Measurements from ENCODE around the gene KSR2. TPM values are rescaled to one million over a fixed set of nuclear protein-coding genes. Genes with fewer than 3 reads are reported as not detected.
"Not testable (repeated sequence)": the region's sequence is repeated elsewhere in the genome, so short reads cannot be mapped to it uniquely, and the experiment has no call there.

The KSR2 gene
- total RNA-seq, 2 donors from 2014 or later, result 0.07 to 0.08 TPM

- Histone ChIP-seq H3K27ac (no peak overlapping the region), H3K4me1 (no peaks in the 10 kb centered on the region), H3K36me3 (no peaks in the 10 kb centered on the region), H3K9me3 (peaks cover 0 to 11% of the 10 kb centered on the region in 2 donors), H3K4me3 (no peak overlapping the region), H3K27me3 (no peaks in the 10 kb centered on the region)
- TF ChIP-seq, protein P1, sequence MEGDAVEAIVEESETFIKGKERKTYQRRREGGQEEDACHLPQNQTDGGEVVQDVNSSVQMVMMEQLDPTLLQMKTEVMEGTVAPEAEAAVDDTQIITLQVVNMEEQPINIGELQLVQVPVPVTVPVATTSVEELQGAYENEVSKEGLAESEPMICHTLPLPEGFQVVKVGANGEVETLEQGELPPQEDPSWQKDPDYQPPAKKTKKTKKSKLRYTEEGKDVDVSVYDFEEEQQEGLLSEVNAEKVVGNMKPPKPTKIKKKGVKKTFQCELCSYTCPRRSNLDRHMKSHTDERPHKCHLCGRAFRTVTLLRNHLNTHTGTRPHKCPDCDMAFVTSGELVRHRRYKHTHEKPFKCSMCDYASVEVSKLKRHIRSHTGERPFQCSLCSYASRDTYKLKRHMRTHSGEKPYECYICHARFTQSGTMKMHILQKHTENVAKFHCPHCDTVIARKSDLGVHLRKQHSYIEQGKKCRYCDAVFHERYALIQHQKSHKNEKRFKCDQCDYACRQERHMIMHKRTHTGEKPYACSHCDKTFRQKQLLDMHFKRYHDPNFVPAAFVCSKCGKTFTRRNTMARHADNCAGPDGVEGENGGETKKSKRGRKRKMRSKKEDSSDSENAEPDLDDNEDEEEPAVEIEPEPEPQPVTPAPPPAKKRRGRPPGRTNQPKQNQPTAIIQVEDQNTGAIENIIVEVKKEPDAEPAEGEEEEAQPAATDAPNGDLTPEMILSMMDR (IDR thresholded peaks at IDR 0.05), result no peak
- no peak for DNase-seq (ENCODE audit: low spot score)
Observed at GRCh38 chr12:117900561-117900960, 68.2 kb downstream of the KSR2 start.

- TF ChIP-seq, protein P1 (IDR thresholded peaks at IDR 0.05), result no peak
- no peak overlapping the region for H3K27ac ChIP-seq
- H3K4me3 ChIP-seq, result no peak overlapping the region
- H3K36me3 ChIP-seq, result no peaks in the 10 kb centered on the region
- no peak for DNase-seq (ENCODE audit: low spot score)
- H3K27me3 ChIP-seq, result no peaks in the 10 kb centered on the region
- H3K4me1 ChIP-seq, result no peaks in the 10 kb centered on the region
- H3K9me3 ChIP-seq, result peaks cover 0 to 11% of the 10 kb centered on the region in 2 donors
Observed at GRCh38 chr12:117897372-117898161, 71.2 kb downstream of the KSR2 start.

DNA sequence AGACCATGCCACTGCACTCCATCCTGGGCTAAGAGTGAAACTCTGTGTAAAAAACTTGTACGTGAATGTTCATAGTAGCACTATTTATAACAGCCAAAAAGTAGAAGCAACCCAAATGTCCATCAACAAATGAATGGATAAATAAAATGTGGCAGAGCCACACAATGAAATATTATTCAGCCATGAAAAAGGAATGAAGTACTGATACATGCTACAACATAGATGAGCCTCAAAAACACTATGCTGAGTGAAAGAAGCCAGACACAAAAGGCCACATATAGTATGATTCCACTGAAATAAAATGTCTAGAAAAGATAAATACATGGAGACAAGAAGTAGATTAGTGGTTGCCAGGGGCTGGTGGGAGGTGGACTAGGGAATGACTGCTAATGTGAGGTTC lies 72.8 kb downstream of the KSR2 start:
- H3K4me3 ChIP-seq, result no peak overlapping the region
- no peak for DNase-seq (ENCODE audit: low spot score)
- no peak overlapping the region for H3K27ac ChIP-seq
- no peaks in the 10 kb centered on the region for H3K36me3 ChIP-seq
- no peaks in the 10 kb centered on the region for H3K27me3 ChIP-seq
- TF ChIP-seq, protein P1 (IDR thresholded peaks at IDR 0.05), result no peak
- H3K4me1 ChIP-seq, result no peaks in the 10 kb centered on the region
- H3K9me3 ChIP-seq, result peaks cover 0 to 11% of the 10 kb centered on the region in 2 donors

DNA sequence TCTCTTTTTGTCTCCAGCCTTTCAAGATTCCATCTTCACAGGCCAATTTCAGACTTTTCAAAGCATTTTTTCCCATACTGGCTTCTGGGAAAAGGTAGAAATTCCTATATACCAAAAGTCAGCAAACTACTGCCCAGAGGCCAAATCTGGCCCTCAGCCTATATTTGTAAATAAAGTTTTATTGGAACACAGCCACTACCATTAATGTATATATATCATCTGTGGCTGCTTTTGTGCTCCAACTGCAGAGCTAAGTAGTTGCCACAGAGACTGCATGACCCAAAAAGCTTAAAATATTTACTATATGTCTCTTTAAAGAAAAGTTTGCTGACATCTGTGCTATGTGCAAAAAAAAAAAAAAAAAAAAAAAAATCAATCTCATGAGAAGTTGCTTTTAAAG lies 76.3 kb downstream of the KSR2 start:
- TF ChIP-seq, protein P1 (IDR thresholded peaks at IDR 0.05), result no peak
- no peaks in the 10 kb centered on the region for H3K4me1 ChIP-seq
- DNase-seq (ENCODE audit: low spot score), result no peak
- no peaks in the 10 kb centered on the region for H3K9me3 ChIP-seq
- no peaks in the 10 kb centered on the region for H3K36me3 ChIP-seq
- H3K4me3 ChIP-seq, result no peak overlapping the region
- H3K27ac ChIP-seq, result no peak overlapping the region
- no peaks in the 10 kb centered on the region for H3K27me3 ChIP-seq

GRCh38 chr12:117891265-117891664 lies 77.5 kb downstream of the KSR2 start:
- not testable (repeated sequence) for H3K9me3 ChIP-seq; H3K4me3 ChIP-seq; H3K4me1 ChIP-seq; H3K27me3 ChIP-seq; DNase-seq (ENCODE audit: low spot score); H3K27ac ChIP-seq; H3K36me3 ChIP-seq

GRCh38 chr12:117890644-117891043 lies 78.1 kb downstream of the KSR2 start:
- TF ChIP-seq, protein P1 (IDR thresholded peaks at IDR 0.05), result no peak
- H3K36me3 ChIP-seq, result no peaks in the 10 kb centered on the region
- no peak overlapping the region for H3K4me3 ChIP-seq
- H3K27me3 ChIP-seq, result no peaks in the 10 kb centered on the region
- H3K4me1 ChIP-seq, result no peaks in the 10 kb centered on the region
- no peaks in the 10 kb centered on the region for H3K9me3 ChIP-seq
- H3K27ac ChIP-seq, result no peak overlapping the region
- DNase-seq (ENCODE audit: low spot score), result no peak

Data from right atrium auricular region (tissue), 2 donors.